Ishikawa (cell line): ENCODE results near the gene CLCNKB.

ENCODE experiments used
- CEBPB ChIP-seq: IDR thresholded peaks from 2 replicates; pipeline ENCODE4 v1.6.1; 2012
- CREB1 ChIP-seq: IDR thresholded peaks from 2 replicates; pipeline ENCODE4 v1.6.1; 2012; ENCODE audit warnings: low read depth
- EGR1 ChIP-seq: IDR thresholded peaks from 2 replicates; pipeline ENCODE4 v1.6.1; 2012
- EP300 ChIP-seq: IDR thresholded peaks from 2 replicates; pipeline ENCODE4 v1.6.1; 2012; ENCODE audit warnings: borderline replicate concordance
- FOXM1 ChIP-seq: IDR thresholded peaks from 2 replicates; pipeline ENCODE4 v1.6.1; 2012; ENCODE audit warnings: low read depth, borderline replicate concordance
- NFIC ChIP-seq: IDR thresholded peaks from 2 replicates; pipeline ENCODE4 v1.6.1; 2012
- RAD21 ChIP-seq: IDR thresholded peaks from 2 replicates; pipeline ENCODE4 v1.6.1; 2012; ENCODE audit warnings: low read depth
- TAF1 ChIP-seq: IDR thresholded peaks from 2 replicates; pipeline ENCODE4 v1.6.1; 2012; ENCODE audit warnings: low read depth, mild to moderate bottlenecking
- TCF12 ChIP-seq: IDR thresholded peaks from 2 replicates; pipeline ENCODE4 v1.6.1; 2012; ENCODE audit warnings: low read depth
- TEAD4 ChIP-seq: IDR thresholded peaks from 2 replicates; pipeline ENCODE4 v1.6.1; 2012
- USF1 ChIP-seq: IDR thresholded peaks from 2 replicates; pipeline ENCODE4 v1.6.1; 2012
- YY1 ChIP-seq: IDR thresholded peaks from 2 replicates; pipeline ENCODE4 v1.6.1; 2012; ENCODE audit warnings: low read depth
- ZBTB7A ChIP-seq: IDR thresholded peaks from 2 replicates; pipeline ENCODE4 v1.6.1; 2012; ENCODE audit warnings: low read depth
- TF ChIP-seq, protein P1 (sequence below): IDR thresholded peaks from 2 replicates; pipeline ENCODE4 v1.6.1; 2012
- TF ChIP-seq, protein P2 (sequence below): IDR thresholded peaks from 2 replicates; pipeline ENCODE4 v1.6.1; 2012; ENCODE audit warnings: low read depth, mild to moderate bottlenecking

CLCNKB gene

DNA sequence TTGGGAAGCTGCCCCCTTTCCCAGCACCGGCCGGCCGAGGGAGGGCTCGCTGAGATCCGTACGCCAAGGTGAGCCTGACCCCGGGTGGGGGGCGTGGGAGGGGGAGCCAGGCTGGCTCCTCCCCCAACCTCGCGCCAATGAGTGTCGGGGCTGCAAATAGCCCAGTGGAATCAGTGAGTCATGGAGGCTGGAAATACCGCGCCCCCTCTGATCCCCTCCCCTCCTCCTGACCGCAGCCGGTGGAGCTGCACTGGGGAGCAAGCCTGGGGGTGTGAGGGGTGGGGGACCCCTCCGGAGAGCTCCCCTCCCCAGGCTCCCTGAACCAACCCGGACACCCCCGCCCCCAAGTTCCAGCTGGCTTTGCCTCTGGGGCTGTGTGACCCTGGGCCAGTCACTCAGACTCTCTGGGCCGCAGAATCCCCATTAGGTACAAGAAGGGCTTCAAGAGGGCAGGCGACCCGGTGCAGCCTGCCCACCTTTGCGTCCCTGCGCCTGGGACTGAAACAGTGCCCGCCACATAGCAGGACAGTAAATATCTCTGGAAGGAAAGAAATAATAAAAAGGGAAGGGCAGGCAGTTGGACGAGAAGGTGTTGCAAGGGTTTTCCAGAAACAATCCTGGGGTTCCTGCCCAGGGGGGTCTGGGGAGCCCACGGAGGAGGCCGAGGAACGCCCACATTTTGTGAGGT, 30.2 kb upstream of the CLCNKB start:
- TF ChIP-seq TCF12 (no peak), TAF1 (peak; percentile 21; the same call in 1 of the 2 replicates), TEAD4 (peak; percentile 39; the same call in 1 of the 2 replicates), EP300 (peak; percentile 25; the same call in 1 of the 2 replicates), YY1 (no peak), RAD21 (no peak), NFIC (peak; percentile 40; the same call in 1 of the 2 replicates), FOXM1 (no peak), CEBPB (no peak), EGR1 (no peak), USF1 (no peak), CREB1 (no peak), ZBTB7A (peak; percentile 100)
- TF ChIP-seq, protein P1, sequence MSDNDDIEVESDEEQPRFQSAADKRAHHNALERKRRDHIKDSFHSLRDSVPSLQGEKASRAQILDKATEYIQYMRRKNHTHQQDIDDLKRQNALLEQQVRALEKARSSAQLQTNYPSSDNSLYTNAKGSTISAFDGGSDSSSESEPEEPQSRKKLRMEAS = no peak
- TF ChIP-seq, protein P2, sequence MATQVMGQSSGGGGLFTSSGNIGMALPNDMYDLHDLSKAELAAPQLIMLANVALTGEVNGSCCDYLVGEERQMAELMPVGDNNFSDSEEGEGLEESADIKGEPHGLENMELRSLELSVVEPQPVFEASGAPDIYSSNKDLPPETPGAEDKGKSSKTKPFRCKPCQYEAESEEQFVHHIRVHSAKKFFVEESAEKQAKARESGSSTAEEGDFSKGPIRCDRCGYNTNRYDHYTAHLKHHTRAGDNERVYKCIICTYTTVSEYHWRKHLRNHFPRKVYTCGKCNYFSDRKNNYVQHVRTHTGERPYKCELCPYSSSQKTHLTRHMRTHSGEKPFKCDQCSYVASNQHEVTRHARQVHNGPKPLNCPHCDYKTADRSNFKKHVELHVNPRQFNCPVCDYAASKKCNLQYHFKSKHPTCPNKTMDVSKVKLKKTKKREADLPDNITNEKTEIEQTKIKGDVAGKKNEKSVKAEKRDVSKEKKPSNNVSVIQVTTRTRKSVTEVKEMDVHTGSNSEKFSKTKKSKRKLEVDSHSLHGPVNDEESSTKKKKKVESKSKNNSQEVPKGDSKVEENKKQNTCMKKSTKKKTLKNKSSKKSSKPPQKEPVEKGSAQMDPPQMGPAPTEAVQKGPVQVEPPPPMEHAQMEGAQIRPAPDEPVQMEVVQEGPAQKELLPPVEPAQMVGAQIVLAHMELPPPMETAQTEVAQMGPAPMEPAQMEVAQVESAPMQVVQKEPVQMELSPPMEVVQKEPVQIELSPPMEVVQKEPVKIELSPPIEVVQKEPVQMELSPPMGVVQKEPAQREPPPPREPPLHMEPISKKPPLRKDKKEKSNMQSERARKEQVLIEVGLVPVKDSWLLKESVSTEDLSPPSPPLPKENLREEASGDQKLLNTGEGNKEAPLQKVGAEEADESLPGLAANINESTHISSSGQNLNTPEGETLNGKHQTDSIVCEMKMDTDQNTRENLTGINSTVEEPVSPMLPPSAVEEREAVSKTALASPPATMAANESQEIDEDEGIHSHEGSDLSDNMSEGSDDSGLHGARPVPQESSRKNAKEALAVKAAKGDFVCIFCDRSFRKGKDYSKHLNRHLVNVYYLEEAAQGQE = no peak

- TF ChIP-seq ZBTB7A = no peak
Observed at GRCh38 chr1:16013908-16014258, 29.7 kb upstream of the CLCNKB start.

DNA sequence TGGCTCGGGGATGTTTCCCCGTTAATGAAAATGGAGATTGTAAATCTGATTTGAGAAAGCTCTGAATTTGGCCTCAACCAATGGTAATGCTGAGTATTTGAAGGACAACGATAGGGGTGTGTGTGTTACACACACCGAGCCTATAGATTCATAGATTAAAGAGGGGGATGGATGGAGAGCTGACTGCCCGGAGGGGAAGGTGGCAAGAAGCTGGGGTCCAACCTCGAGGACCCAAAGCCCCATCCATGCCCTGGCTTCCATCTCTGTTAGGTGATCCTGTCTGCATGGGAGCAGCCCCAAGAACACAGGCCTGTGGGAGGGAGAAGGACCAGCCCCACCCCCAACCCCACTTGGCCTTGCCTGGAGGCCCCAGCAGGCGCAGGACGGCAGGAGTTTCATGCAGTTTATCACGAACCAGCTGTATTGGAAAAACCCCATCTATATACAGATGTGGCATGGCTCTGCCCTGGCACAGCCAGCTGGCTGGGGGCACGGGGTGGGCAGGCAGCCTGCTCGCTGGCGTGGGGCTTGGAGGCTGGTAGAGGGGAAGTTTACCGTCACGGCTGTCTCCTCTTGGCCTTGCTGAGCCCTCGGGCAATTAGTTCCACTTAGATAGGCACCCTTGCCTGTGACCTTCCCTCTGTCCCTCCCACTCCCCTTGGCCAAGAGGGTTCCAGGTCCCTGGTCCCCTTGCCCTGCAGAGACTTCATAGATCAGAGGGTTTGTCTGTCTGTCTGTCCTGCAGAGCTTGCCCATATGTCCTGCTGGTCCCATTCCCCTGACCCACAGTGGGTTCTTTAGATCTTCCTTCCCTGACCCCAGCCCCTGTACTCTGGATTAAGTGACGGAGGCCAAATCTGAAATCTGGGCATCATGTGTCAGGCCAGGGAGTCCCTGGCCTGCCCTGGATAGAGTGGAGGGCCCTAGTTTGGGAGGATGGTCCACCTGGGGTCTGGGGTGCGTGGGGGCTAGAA, 28.8 kb upstream of the CLCNKB start:
- TF ChIP-seq TCF12 (no peak), USF1 (peak; percentile 36)
- TF ChIP-seq, protein P1 = no peak

DNA sequence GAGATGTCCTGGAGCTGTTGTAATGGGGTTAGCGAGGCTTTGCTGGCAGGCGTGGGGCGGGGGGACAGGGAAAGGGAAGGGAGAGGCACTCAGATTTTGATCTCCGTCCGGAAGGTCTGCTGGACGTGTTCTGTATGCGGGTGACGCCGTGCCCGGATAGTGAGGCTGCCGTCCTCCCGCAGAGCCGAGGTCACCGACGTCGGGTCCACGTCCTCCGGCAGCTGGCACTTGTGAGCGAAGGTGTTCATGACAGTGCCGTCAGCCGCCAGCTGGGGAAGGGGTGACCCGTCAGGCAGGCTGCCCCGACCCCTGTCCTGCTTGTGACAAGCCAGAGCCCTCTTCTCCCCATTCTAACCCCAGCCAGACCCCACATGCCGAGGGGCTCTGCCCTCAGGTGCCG, 28.1 kb upstream of the CLCNKB start:
- TF ChIP-seq EGR1 (no peak), FOXM1 (no peak), TAF1 (no peak), TCF12 (no peak), TEAD4 (no peak), NFIC (no peak), ZBTB7A (no peak), CEBPB (no peak), RAD21 (no peak), EP300 (no peak), CREB1 (no peak), YY1 (no peak), USF1 (no peak)
- TF ChIP-seq, protein P2 = no peak
- TF ChIP-seq, protein P1 = no peak
